ENCODE measurements around the gene RNF144B.

- no peak for TF ChIP-seq MAX (IDR thresholded peaks at IDR 0.05; ENCODE audit: low read depth, low read length)
- TF ChIP-seq CTCF (IDR thresholded peaks at IDR 0.05; ENCODE audit: low read depth, low read length), result no peak
- no peak for TF ChIP-seq POLR2A (IDR thresholded peaks at IDR 0.05; ENCODE audit: extremely low read depth, insufficient read length)
- TF ChIP-seq MYC (IDR thresholded peaks at IDR 0.05; ENCODE audit: low read depth, low read length), result no peak
Measured at GRCh38 chr6:18472941-18473340, 85.8 kb downstream of the RNF144B start.

Measured in NB4 (cell line).